Hepatocyte (in vitro differentiated cells): Measurements from ENCODE around the gene IL23A. TPM values are rescaled to one million over a fixed set of nuclear protein-coding genes. Genes with fewer than 3 reads are reported as not detected.

ENCODE experiments used
- DNase-seq: peaks from one replicate; pipeline ENCODE4 v3.0.0-alpha.2; 2016; ENCODE audit warnings: low spot score
- H2AFZ ChIP-seq: fragments of 200-600 bp; sonication (generic); 2 replicates; pipeline ENCODE4 v1.6.0; 2016; ENCODE audit warnings: antibody characterized with exemption, mild to moderate bottlenecking
- H3K27ac ChIP-seq: fragments of 200-600 bp; sonication (generic); 2 replicates; pipeline ENCODE4 v1.5.1; 2016; ENCODE audit warnings: mild to moderate bottlenecking
- H3K27me3 ChIP-seq: fragments of 200-600 bp; sonication (generic); 2 replicates; pipeline ENCODE4 v1.6.1; 2016
- H3K36me3 ChIP-seq: fragments of 200-600 bp; sonication (generic); replicated peaks from 2 replicates; pipeline ENCODE4 v1.5.1; 2016; ENCODE audit warnings: low read depth; ENCODE audit not compliant: insufficient read depth
- H3K4me1 ChIP-seq: fragments of 200-600 bp; sonication (generic); 2 replicates; pipeline ENCODE4 v1.5.1; 2016; ENCODE audit warnings: mild to moderate bottlenecking, moderate library complexity; ENCODE audit not compliant: insufficient read depth
- H3K4me2 ChIP-seq: fragments of 200-600 bp; sonication (generic); 2 replicates; pipeline ENCODE4 v1.6.0; 2016
- H3K4me3 ChIP-seq: fragments of 200-600 bp; sonication (generic); 2 replicates; pipeline ENCODE4 v1.5.1; 2016; ENCODE audit warnings: mild to moderate bottlenecking
- H3K79me2 ChIP-seq: fragments of 200-600 bp; sonication (generic); 2 replicates; pipeline ENCODE4 v1.6.0; 2017; ENCODE audit warnings: mild to moderate bottlenecking
- H3K9me2 ChIP-seq: fragments of 200-600 bp; sonication (generic); replicated peaks from 2 replicates; pipeline ENCODE4 v1.6.0; 2017; ENCODE audit warnings: mild to moderate bottlenecking; ENCODE audit not compliant: insufficient read depth
- H3K9me3 ChIP-seq: fragments of 200-600 bp; sonication (generic); 2 replicates; pipeline ENCODE4 v1.5.1; 2016; ENCODE audit warnings: low read depth, mild to moderate bottlenecking
- H4K20me1 ChIP-seq: fragments of 200-600 bp; sonication (generic); 2 replicates; pipeline ENCODE4 v1.6.0; 2016; ENCODE audit warnings: mild to moderate bottlenecking; ENCODE audit not compliant: insufficient read depth, poor library complexity, severe bottlenecking
- CTCF ChIP-seq: fragments of 200-600 bp; sonication (generic); IDR thresholded peaks from 2 replicates; pipeline ENCODE4 v1.5.1; 2016; ENCODE audit warnings: antibody characterized with exemption, mild to moderate bottlenecking; ENCODE audit not compliant: poor library complexity
- EZH2 ChIP-seq: fragments of 200-600 bp; sonication (generic); IDR thresholded peaks from 2 replicates; pipeline ENCODE4 v1.6.1; 2016; ENCODE audit warnings: antibody characterized with exemption, mild to moderate bottlenecking, borderline replicate concordance
- EZH2phosphoT487 ChIP-seq: fragments of 200-600 bp; sonication (generic); IDR thresholded peaks from one replicate; pipeline ENCODE4 v1.6.1; 2018; ENCODE audit warnings: antibody characterized with exemption, mild to moderate bottlenecking, low read depth, moderate library complexity; ENCODE audit not compliant: unreplicated experiment, severe bottlenecking
- WGBS: methylation state at CpG from one replicate; pipeline ENCODE4 v1.1.6; 2016; ENCODE audit warnings: low lambda C conversion rate; ENCODE audit errors: missing lambda C conversion rate; 5-methylcytosine and 5-hydroxymethylcytosine counted together
- polyA plus RNA-seq: library from polyadenylated mRNA; unstranded; fragments of >200 nt; fragmentation: Nextera tagmentation; extraction: Ambion mirVana; gene quantifications from 2 replicates; pipeline ENCODE4 v1.2.1, GENCODE V29; 2016
- total RNA-seq: library from RNA; depleted of rRNA; stranded (reverse); fragments of >200 nt; gene quantifications from 2 replicates; pipeline ENCODE4 v1.2.3, GENCODE V29; 2014

Gene IL23A
- total and polyA plus RNA-seq, 2 experiments from 2014 or later, result 2.0 to 3.1 TPM

- peak within 1 kb of the TSS; percentile 63 for H3K4me3 ChIP-seq
- H3K27ac ChIP-seq, result peak within 1 kb of the TSS; percentile 94
- no peak for TF ChIP-seq EZH2phosphoT487
- no peaks in the 10 kb centered on the region for H3K9me2 ChIP-seq
- peaks cover 17% of the 10 kb centered on the region for H3K4me1 ChIP-seq
- H3K4me2 ChIP-seq, result peak within 1 kb of the TSS; percentile 90
- H4K20me1 ChIP-seq, result peaks cover 11% of the 10 kb centered on the region
- DNase-seq, result peak; percentile 100
- no peaks in the 10 kb centered on the region for H3K9me3 ChIP-seq
- H2AFZ ChIP-seq, result peak within 1 kb of the TSS; percentile 54
- H3K27me3 ChIP-seq, result no peaks in the 10 kb centered on the region
- WGBS, result 1% methylated on average over 50 of the region's 63 CpGs
- H3K79me2 ChIP-seq, result peaks cover 47% of the 10 kb centered on the region
- H3K36me3 ChIP-seq, result no peaks in the 10 kb centered on the region
Measured at GRCh38 chr12:56299853-56300643, 38.6 kb upstream of the IL23A start, which contains the start of gene CS. CS (minus strand) TSS chr12:56300330; CDS start chr12:56300201, 129 bp downstream.

GRCh38 chr12:56300644-56301464 lies 37.8 kb upstream of the IL23A start:
- WGBS, result 48% methylated on average over 21 of the region's 21 CpGs
- peak overlapping the region; percentile 88 for H3K27ac ChIP-seq
- H3K4me2 ChIP-seq, result peak overlapping the region; percentile 73
- DNase-seq, result no peak
- H3K9me2 ChIP-seq, result no peaks in the 10 kb centered on the region
- H3K36me3 ChIP-seq, result no peaks in the 10 kb centered on the region
- peaks cover 10% of the 10 kb centered on the region for H4K20me1 ChIP-seq
- TF ChIP-seq EZH2 (no peak), CTCF (no peak), EZH2phosphoT487 (no peak)
- peak overlapping the region; percentile 7 for H3K4me3 ChIP-seq
- H2AFZ ChIP-seq, result peak overlapping the region; percentile 54
- no peaks in the 10 kb centered on the region for H3K27me3 ChIP-seq
- H3K9me3 ChIP-seq, result no peaks in the 10 kb centered on the region
- H3K79me2 ChIP-seq, result peaks cover 40% of the 10 kb centered on the region
- peaks cover 17% of the 10 kb centered on the region for H3K4me1 ChIP-seq

- no peaks in the 10 kb centered on the region for H4K20me1 ChIP-seq
- H3K4me2 ChIP-seq, result no peak overlapping the region
- H3K27me3 ChIP-seq, result no peaks in the 10 kb centered on the region
- DNase-seq, result no peak
- no peak overlapping the region for H2AFZ ChIP-seq
- no peak overlapping the region for H3K4me3 ChIP-seq
- no peaks in the 10 kb centered on the region for H3K9me3 ChIP-seq
- 94% methylated on average over 3 of the region's 3 CpGs for WGBS
- no peaks in the 10 kb centered on the region for H3K9me2 ChIP-seq
- H3K79me2 ChIP-seq, result peaks cover 6% of the 10 kb centered on the region
- no peaks in the 10 kb centered on the region for H3K36me3 ChIP-seq
- peaks cover 6% of the 10 kb centered on the region for H3K4me1 ChIP-seq
- no peak for TF ChIP-seq EZH2phosphoT487
- no peak for TF ChIP-seq EZH2
- TF ChIP-seq CTCF, result no peak
- no peak overlapping the region for H3K27ac ChIP-seq
Measured at GRCh38 chr12:56304276-56304675, 34.4 kb upstream of the IL23A start.

- peaks cover 6% of the 10 kb centered on the region for H3K4me1 ChIP-seq
- H3K36me3 ChIP-seq, result no peaks in the 10 kb centered on the region
- 91% methylated on average over 8 of the region's 8 CpGs for WGBS
- no peaks in the 10 kb centered on the region for H3K9me3 ChIP-seq
- TF ChIP-seq CTCF (no peak), EZH2phosphoT487 (no peak), EZH2 (no peak)
- H2AFZ ChIP-seq, result no peak overlapping the region
- H3K9me2 ChIP-seq, result no peaks in the 10 kb centered on the region
- no peak for DNase-seq
- H3K79me2 ChIP-seq, result peaks cover 2% of the 10 kb centered on the region
- no peak overlapping the region for H3K4me2 ChIP-seq
- H3K27ac ChIP-seq, result no peak overlapping the region
- H3K4me3 ChIP-seq, result no peak overlapping the region
- H4K20me1 ChIP-seq, result no peaks in the 10 kb centered on the region
- H3K27me3 ChIP-seq, result no peaks in the 10 kb centered on the region
Measured at GRCh38 chr12:56304872-56305590, 33.7 kb upstream of the IL23A start.
